ENCODE results near the gene PCNT. TPM values are rescaled to one million over a fixed set of nuclear protein-coding genes. Genes with fewer than 3 reads are reported as not detected.

PCNT gene
- total RNA-seq, 1 donor from 2014 or later = 58.4 TPM

DNA sequence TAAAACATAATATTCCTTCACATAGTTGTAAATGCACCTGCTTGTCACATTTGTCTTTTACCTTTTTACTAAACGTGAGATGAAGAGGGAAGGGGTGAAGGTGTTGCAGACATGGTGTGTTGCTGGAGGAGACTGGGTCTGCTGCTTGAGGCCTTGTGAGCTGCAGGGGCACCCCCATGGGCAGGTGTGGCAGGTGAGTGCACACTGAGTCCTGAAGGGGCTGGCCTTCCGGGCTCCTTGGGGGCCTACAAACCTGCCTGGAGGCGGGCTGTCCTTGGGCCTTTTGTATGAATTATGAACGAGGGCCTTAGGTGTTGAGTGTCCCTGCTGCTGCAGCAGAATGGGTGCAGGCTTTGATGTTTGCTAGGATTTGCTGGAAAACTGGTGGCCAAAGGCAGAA, 3.8 kb downstream of the PCNT start:
- intact Hi-C loops (cut with micrococcal nuclease) = loop anchor here (10.0 kb wide), 1 partner anchor 353 kb away; no protein-coding TSS in a partner anchor
- no peak for DNase-seq (ENCODE audit: low spot score)
- Mint-ChIP-seq H3K4me3 (peak overlapping the region; percentile 26), H3K9me3 (no peaks in the 10 kb centered on the region), H3K27me3 (ENCODE audit: insufficient read depth) (no peaks in the 10 kb centered on the region), H3K27ac (no peak overlapping the region), H3K36me3 (ENCODE audit: low read depth) (peaks cover 29% of the 10 kb centered on the region), H3K4me1 (ENCODE audit: low read depth) (peaks cover 18% of the 10 kb centered on the region)

DNA sequence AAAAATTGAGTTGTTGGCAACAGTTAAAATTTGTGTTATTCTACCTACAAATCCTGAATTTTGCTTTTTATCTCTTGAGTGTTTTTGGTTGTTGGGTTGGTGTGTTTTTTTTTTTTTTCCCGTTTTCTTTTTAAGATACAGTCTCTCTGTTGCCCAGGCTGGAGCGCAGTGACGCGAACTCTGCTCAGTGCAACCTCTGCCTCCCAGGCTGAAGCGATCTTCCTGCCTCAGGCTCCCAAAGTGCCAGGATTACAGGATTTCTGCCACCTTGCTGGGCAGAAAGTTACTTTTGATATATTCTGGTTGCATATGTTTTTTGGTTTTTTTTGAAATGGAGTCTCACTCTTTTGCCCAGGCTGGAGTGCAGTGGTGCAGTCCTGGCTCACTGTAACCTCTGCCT, 4.2 kb downstream of the PCNT start:
- Mint-ChIP-seq H3K9me3 (no peaks in the 10 kb centered on the region), H3K4me3 (no peak overlapping the region), H3K27me3 (ENCODE audit: insufficient read depth) (no peaks in the 10 kb centered on the region), H3K36me3 (ENCODE audit: low read depth) (peaks cover 27% of the 10 kb centered on the region), H3K27ac (no peak overlapping the region), H3K4me1 (ENCODE audit: low read depth) (peaks cover 15% of the 10 kb centered on the region)
- intact Hi-C loops (cut with micrococcal nuclease) = loop anchor here (10.0 kb wide), 1 partner anchor 353 kb away; no protein-coding TSS in a partner anchor
- DNase-seq (ENCODE audit: low spot score) = no peak

DNA sequence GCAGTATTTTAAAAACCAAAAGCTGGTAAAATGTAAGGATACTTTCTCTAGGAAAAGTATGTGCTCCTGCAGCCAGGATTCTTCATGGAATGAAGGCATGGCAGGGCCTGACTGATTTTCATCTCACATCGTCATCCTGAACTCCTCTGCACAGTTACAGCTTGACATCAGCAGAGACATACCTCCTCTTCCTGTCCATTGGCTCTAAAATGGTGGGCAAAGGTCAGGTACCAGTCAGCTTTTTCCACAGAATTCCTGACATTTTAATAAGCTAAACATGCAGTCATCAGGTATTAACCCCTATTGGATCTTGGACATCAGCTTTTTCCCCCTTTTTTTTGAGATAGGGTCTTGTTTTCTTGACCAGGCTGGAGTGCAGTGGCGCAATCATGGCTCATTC, 5.8 kb downstream of the PCNT start:
- no peak overlapping the region for H3K4me3 Mint-ChIP-seq
- DNase-seq (ENCODE audit: low spot score) = no peak
- no peaks in the 10 kb centered on the region for H3K27me3 Mint-ChIP-seq (ENCODE audit: insufficient read depth)
- H3K9me3 Mint-ChIP-seq = no peaks in the 10 kb centered on the region
- H3K36me3 Mint-ChIP-seq (ENCODE audit: low read depth) = peaks cover 26% of the 10 kb centered on the region
- H3K4me1 Mint-ChIP-seq (ENCODE audit: low read depth) = peaks cover 14% of the 10 kb centered on the region
- intact Hi-C loops (cut with micrococcal nuclease) = loop anchor here (10.0 kb wide), 1 partner anchor 355 kb away; no protein-coding TSS in a partner anchor
- H3K27ac Mint-ChIP-seq = no peak overlapping the region

DNA sequence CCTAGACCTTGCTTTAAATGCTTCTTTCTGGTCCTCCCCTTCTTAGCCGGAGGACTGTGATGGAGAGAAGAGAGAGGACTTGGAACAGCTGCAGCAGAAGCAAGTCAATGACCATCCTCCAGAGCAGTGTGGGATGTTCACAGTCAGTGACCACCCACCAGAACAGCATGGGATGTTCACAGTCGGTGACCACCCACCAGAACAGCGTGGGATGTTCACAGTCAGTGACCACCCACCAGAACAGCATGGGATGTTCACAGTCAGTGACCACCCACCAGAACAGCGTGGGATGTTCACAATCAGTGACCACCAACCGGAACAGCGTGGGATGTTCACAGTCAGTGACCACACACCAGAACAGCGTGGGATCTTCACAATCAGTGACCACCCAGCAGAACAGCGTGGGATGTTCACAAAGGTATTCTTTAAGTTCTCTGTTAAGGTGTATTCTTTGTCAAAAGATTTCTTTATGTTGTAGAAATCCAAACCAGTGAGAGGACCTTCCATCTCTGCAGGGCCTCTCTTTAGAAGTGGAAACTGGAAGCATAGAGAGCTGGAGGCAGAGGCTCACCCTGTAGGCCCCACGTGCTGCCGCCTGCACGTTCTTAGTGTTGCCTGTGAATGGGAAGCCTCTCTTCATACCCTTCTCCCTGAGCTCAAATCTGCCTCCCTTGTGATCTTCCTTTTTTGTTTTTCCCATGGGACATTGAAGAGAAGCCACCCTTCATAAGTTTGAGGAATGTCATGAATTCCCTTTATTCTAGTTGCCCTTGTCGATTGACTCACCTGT, 10.6 kb downstream of the PCNT start:
- Mint-ChIP-seq H3K27me3 (ENCODE audit: insufficient read depth) (no peaks in the 10 kb centered on the region), H3K4me1 (ENCODE audit: low read depth) (peaks cover under 1% of the 10 kb centered on the region), H3K36me3 (ENCODE audit: low read depth) (peaks cover 32% of the 10 kb centered on the region), H3K4me3 (no peak overlapping the region), H3K27ac (no peak overlapping the region), H3K9me3 (no peaks in the 10 kb centered on the region)
- DNase-seq (ENCODE audit: low spot score) = no peak
- intact Hi-C loops (cut with micrococcal nuclease) = no loop called here

DNA sequence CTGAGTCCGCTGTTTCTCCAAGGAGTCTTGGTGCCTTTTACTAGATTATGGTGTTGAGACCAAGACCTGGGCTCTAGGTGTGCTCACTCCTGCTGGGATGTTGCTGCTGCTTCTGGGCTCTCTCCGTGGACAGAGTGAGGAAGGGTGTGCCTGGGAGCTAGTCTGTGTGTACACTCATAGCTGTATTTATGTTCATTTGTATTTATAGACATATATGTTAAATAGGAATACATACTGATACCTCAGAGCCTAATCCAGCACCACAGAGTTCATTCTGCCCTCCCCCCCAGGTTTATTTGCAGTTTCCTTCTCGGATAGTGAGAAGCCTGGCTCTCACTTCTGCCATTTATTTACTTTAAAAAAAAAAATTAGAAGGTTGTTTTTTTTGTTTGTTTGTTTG, 12.6 kb downstream of the PCNT start:
- Mint-ChIP-seq H3K27ac (no peak overlapping the region), H3K9me3 (no peaks in the 10 kb centered on the region), H3K36me3 (ENCODE audit: low read depth) (peaks cover 40% of the 10 kb centered on the region), H3K4me1 (ENCODE audit: low read depth) (peaks cover 8% of the 10 kb centered on the region), H3K4me3 (no peak overlapping the region), H3K27me3 (ENCODE audit: insufficient read depth) (no peaks in the 10 kb centered on the region)
- no peak for DNase-seq (ENCODE audit: low spot score)
- intact Hi-C loops (cut with micrococcal nuclease) = no loop called here

DNA sequence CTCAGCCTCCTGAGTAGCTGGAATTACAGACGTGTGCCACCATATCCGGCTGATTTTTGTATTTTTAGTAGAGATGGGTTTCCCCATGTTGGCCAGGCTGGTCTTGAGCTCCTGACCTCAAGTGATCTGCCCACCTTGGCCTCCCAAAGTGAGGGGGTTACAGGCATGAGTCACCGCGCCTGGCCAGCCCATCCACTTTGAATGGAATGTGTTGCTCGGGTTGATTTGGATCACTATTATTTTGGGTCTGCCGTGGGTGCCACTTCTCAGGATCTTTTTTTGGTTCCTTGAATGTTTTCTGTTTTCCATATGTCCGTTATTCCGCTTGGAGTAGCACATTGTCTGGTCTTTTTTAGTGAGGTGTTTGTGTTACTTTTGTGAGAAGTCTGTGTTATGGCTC, 17.0 kb downstream of the PCNT start:
- H3K27me3 Mint-ChIP-seq (ENCODE audit: insufficient read depth) = no peaks in the 10 kb centered on the region
- DNase-seq (ENCODE audit: low spot score) = no peak
- intact Hi-C loops (cut with micrococcal nuclease) = no loop called here
- no peaks in the 10 kb centered on the region for H3K9me3 Mint-ChIP-seq
- no peak overlapping the region for H3K27ac Mint-ChIP-seq
- H3K4me1 Mint-ChIP-seq (ENCODE audit: low read depth) = peaks cover 13% of the 10 kb centered on the region
- peaks cover 40% of the 10 kb centered on the region for H3K36me3 Mint-ChIP-seq (ENCODE audit: low read depth)
- H3K4me3 Mint-ChIP-seq = no peak overlapping the region

DNA sequence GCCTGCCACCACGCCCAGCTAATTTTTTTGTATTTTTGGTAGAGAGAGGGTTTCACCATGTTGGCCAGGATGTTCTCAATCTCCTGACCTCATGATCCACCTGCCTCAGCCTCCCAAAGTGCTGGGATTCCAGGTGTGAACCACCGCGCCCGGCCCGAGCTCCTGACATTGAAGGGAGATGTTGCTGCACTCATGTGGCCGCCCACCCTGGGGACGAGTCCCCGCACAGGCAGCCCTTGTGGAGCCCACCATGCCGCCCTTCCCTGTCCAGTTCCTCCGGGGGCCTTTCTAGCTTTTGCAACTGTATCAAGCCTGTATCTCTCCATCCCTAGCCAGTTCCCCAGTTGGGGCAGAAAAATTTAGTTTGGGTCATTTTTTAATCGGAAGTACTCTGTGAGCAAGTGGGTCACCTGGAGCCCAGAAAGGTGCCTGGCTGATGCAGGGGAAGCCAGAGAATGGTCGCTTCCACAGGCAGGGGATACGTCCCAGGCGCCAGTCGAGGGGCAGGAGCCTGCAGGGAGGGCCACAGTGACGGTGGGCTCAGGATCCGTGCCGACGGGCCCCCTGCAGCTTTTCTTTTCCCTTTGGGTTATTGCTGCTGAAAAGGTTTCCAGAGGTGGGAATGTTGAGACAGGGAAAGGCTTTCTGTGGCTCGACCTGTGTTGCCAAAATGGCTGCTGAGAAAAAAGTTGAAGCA, 20.4 kb downstream of the PCNT start:
- no peak overlapping the region for H3K27ac Mint-ChIP-seq
- peaks cover 13% of the 10 kb centered on the region for H3K4me1 Mint-ChIP-seq (ENCODE audit: low read depth)
- intact Hi-C loops (cut with micrococcal nuclease) = no loop called here
- no peak for DNase-seq (ENCODE audit: low spot score)
- peaks cover 24% of the 10 kb centered on the region for H3K36me3 Mint-ChIP-seq (ENCODE audit: low read depth)
- H3K4me3 Mint-ChIP-seq = no peak overlapping the region
- H3K27me3 Mint-ChIP-seq (ENCODE audit: insufficient read depth) = no peaks in the 10 kb centered on the region
- H3K9me3 Mint-ChIP-seq = no peaks in the 10 kb centered on the region

DNA sequence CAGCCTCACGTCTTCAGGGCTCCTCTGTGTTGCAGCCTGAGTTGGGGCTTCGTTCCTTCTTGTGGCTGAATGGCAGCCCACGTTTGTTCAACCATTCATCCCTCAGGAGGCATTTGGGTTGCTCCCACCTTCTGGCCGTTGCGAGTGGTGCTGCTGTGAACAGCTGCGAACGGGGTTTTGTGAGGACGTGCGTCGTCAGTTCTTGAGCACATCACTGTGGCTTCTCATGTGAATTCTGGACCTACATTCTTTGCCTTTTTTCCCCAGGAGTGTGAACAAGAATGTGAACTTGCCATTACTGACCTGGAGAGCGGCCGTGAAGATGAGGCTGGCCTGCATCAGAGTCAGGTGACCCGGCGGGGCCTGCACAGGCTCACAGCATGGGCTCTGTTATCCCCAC, 21.9 kb downstream of the PCNT start:
- intact Hi-C loops (cut with micrococcal nuclease) = no loop called here
- Mint-ChIP-seq H3K27me3 (ENCODE audit: insufficient read depth) (no peaks in the 10 kb centered on the region), H3K9me3 (no peaks in the 10 kb centered on the region), H3K4me3 (no peak overlapping the region), H3K27ac (no peak overlapping the region), H3K4me1 (ENCODE audit: low read depth) (peaks cover 5% of the 10 kb centered on the region), H3K36me3 (ENCODE audit: low read depth) (peaks cover 16% of the 10 kb centered on the region)
- DNase-seq (ENCODE audit: low spot score) = no peak

DNA sequence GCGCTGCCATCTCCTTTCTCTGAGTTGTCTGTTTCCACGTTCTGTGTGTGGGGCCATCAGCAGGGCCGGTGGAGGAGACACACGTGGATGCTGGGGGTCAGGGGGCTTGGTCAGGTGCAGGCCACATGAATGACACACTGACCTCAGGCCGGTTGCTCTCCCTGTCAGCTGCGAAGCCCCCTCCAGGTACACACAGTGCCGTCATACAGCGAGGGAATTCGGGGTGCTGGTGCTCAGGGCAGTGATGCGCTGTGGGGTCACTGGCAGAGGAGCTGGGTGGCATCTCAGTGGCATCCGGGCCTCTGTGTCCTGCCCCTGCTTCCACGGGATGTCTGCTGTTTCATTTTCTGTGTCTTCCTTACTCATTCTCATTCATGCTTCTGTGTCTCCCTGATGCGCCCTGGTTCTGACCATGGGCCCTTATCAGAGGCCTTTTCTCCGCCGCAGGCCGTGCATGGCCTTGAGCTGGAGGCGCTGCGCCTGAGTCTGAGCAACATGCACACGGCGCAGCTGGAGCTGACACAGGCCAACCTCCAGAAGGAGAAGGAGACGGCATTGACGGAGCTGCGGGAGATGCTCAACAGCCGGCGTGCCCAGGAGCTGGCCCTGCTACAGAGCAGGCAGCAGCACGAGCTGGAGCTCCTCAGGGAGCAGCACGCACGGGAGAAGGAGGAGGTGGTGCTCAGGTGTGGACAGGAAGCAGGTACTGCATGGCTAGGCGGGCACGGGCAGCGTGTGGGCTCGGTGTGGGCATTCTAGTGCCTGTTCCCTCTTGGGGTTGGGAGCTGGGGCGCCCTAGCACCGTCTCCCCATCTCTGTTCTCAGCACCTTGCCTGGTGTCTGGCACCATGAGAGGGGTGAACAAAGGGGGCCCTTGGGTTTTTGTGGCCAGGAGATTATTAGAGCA, 22.6 kb downstream of the PCNT start:
- no peaks in the 10 kb centered on the region for H3K9me3 Mint-ChIP-seq
- DNase-seq (ENCODE audit: low spot score) = no peak
- no peak overlapping the region for H3K4me3 Mint-ChIP-seq
- intact Hi-C loops (cut with micrococcal nuclease) = no loop called here
- H3K36me3 Mint-ChIP-seq (ENCODE audit: low read depth) = peaks cover 19% of the 10 kb centered on the region
- peaks cover 5% of the 10 kb centered on the region for H3K4me1 Mint-ChIP-seq (ENCODE audit: low read depth)
- no peak overlapping the region for H3K27ac Mint-ChIP-seq
- no peaks in the 10 kb centered on the region for H3K27me3 Mint-ChIP-seq (ENCODE audit: insufficient read depth)

DNA sequence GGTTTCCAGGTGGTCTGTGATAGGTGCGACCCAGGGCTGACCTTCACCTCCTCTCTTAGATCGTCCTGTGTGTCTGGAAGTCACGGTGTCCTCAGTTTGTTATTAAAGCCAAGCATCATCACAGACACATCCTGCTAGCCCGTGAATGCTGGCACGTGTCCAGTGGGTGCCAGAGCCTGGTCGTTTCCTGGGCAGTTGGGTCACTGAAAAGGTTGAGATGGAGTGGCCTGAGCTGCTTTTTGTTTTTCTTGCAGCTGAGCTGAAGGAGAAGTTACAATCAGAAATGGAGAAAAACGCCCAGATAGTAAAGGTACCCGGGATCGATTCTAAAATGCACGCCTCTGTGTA, 23.2 kb downstream of the PCNT start:
- no peak for DNase-seq (ENCODE audit: low spot score)
- H3K36me3 Mint-ChIP-seq (ENCODE audit: low read depth) = peaks cover 20% of the 10 kb centered on the region
- no peak overlapping the region for H3K27ac Mint-ChIP-seq
- peaks cover 5% of the 10 kb centered on the region for H3K4me1 Mint-ChIP-seq (ENCODE audit: low read depth)
- no peak overlapping the region for H3K4me3 Mint-ChIP-seq
- intact Hi-C loops (cut with micrococcal nuclease) = no loop called here
- H3K27me3 Mint-ChIP-seq (ENCODE audit: insufficient read depth) = no peaks in the 10 kb centered on the region
- H3K9me3 Mint-ChIP-seq = no peaks in the 10 kb centered on the region

DNA sequence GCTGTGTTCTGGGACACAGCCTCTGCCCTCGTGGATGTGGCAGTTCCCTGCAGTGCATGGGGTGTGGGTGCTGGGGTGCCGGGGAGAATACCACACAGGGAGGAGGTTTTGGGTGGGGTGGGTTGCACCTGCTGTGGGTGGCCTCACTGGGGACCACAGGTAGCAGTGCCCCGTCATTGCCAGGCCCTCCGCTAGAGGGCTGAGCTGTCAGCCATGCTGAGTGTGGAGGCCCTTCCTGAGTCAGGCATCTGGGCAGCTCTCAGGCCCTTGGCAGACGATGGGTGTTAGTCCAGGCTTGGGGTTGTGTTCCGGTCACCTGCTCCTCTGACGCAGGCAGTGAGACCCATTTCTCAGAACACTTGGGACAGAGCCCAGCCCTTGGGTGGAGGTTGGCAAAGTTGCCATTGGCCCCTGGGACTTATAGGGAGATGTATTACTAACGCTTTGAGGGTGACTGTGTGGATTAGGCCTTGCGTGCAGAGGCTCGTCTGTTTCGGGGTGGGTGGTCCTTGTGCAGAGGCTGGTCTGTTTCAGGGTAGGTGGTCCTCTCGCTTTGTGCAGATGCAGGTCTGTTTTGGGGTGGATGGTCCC, 23.9 kb downstream of the PCNT start:
- H3K36me3 Mint-ChIP-seq (ENCODE audit: low read depth) = peaks cover 20% of the 10 kb centered on the region

DNA sequence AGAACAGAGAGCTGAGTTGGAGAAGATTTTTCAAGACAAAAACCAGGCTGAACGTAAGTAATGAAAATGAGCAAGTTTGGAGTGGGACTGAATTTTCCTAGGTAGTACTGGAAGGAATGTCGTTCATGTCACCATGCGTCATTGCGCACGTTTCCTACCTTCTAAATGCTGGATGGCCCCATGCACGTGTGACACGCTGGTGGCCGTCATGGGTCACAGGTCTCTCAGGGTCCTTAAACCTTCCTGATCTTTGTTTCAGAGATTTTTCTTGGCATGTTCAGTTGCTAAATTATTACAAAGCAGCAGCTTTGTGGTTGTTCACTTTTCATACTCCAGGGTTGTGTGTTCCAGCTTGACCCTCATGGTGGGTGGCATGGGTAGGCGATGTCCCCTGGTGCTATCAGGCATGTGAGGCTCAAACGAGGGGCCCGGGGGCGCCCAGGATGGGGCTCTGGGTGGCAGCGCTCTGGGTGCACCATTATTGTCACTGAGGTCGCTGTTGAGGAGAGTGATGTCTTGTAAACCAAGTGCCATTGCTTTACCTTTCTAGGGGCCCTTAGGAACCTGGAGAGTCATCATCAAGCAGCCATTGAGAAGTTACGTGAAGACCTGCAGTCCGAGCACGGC, 25.3 kb downstream of the PCNT start:
- Mint-ChIP-seq H3K27ac (no peak overlapping the region), H3K27me3 (ENCODE audit: insufficient read depth) (no peaks in the 10 kb centered on the region), H3K9me3 (no peaks in the 10 kb centered on the region), H3K4me1 (ENCODE audit: low read depth) (no peaks in the 10 kb centered on the region), H3K4me3 (no peak overlapping the region), H3K36me3 (ENCODE audit: low read depth) (peaks cover 26% of the 10 kb centered on the region)
- intact Hi-C loops (cut with micrococcal nuclease) = no loop called here
- no peak for DNase-seq (ENCODE audit: low spot score)

More for the DNA sequence above, 23.9 kb downstream of the PCNT start:
- H3K4me1 Mint-ChIP-seq (ENCODE audit: low read depth) = peaks cover 4% of the 10 kb centered on the region
- H3K27me3 Mint-ChIP-seq (ENCODE audit: insufficient read depth) = no peaks in the 10 kb centered on the region
- H3K4me3 Mint-ChIP-seq = no peak overlapping the region
- H3K9me3 Mint-ChIP-seq = no peaks in the 10 kb centered on the region
- DNase-seq (ENCODE audit: low spot score) = no peak
- H3K27ac Mint-ChIP-seq = no peak overlapping the region
- intact Hi-C loops (cut with micrococcal nuclease) = no loop called here

All from activated T-helper 1 cell treated with anti-CD3 and anti-CD28 coated beads, Interleukin-12 subunit alpha, Interleukin-12 subunit beta, Interleukin-2, Interleukin-4 antibody, amounts not matched to agents 30 ng/mL and 10 ng/mL and 1 ng/mL, durations not matched to agents 14 hours and 24 hours and 36 hours (primary cell).